CD1c-positive myeloid dendritic cell (primary cell): ENCODE data around the gene NCSTN.
"Not testable (repeated sequence)": the region's sequence is repeated elsewhere in the genome, so short reads cannot be mapped to it uniquely, and the experiment has no call there.

Source experiments
- DNase-seq: peaks from one replicate; pipeline ENCODE4 v3.0.0-alpha.2; 2016; ENCODE audit errors: extremely low spot score

Gene NCSTN

GRCh38 chr1:160370561-160371345, 27.6 kb downstream of the NCSTN start:
- DNase-seq = no peak

GRCh38 chr1:160371346-160371631, 28.1 kb downstream of the NCSTN start:
- DNase-seq = no peak

- peak; percentile 91 for DNase-seq
These were observed 28.6 kb downstream of the NCSTN start for GRCh38 chr1:160371756-160372155.

GRCh38 chr1:160373696-160374095, 30.5 kb downstream of the NCSTN start:
- peak; percentile 77 for DNase-seq

GRCh38 chr1:160374306-160375110, 31.3 kb downstream of the NCSTN start:
- DNase-seq = peak; percentile 30

- peak; percentile 72 for DNase-seq
These were observed 32.8 kb downstream of the NCSTN start for GRCh38 chr1:160375788-160376524.

- DNase-seq = peak; percentile 76
These were observed 33.4 kb downstream of the NCSTN start for GRCh38 chr1:160376525-160377131.

GRCh38 chr1:160377585-160378206, 34.5 kb downstream of the NCSTN start:
- DNase-seq = no peak

- DNase-seq = not testable (repeated sequence)
These were observed 41.6 kb downstream of the NCSTN start for GRCh38 chr1:160384812-160385211.

- DNase-seq = not testable (repeated sequence)
These were observed 45.2 kb downstream of the NCSTN start for GRCh38 chr1:160388406-160388805.

- no peak for DNase-seq
These were observed 51.5 kb downstream of the NCSTN start for GRCh38 chr1:160394673-160395072.

- DNase-seq = no peak
These were observed 54.5 kb downstream of the NCSTN start for GRCh38 chr1:160397651-160398050.

GRCh38 chr1:160398823-160399222, 55.6 kb downstream of the NCSTN start:
- no peak for DNase-seq

- no peak for DNase-seq
These were observed 56.5 kb downstream of the NCSTN start for GRCh38 chr1:160399544-160400222.

- DNase-seq = peak; percentile 14
These were observed 57.1 kb downstream of the NCSTN start, which contains the start of gene VANGL2 for GRCh38 chr1:160400223-160400645. Gene VANGL2, plus strand, starts transcription at chr1:160400564. Its CDS starts 15,274 bp downstream, at chr1:160415838.

- no peak for DNase-seq
These were observed 57.7 kb downstream of the NCSTN start for GRCh38 chr1:160400646-160401486.

- DNase-seq = no peak
These were observed 58.3 kb downstream of the NCSTN start for GRCh38 chr1:160401487-160401805.

- no peak for DNase-seq
These were observed 59.0 kb downstream of the NCSTN start for GRCh38 chr1:160402001-160402795.

- no peak for DNase-seq
These were observed 60.1 kb downstream of the NCSTN start for GRCh38 chr1:160403244-160403643.
